Omental fat pad (tissue), 4 donors: ENCODE results near the gene ADGRD1. TPM values are rescaled to one million over a fixed set of nuclear protein-coding genes. Genes with fewer than 3 reads are reported as not detected.

Source experiments
- ATAC-seq: fragments of 150-250 bp; one replicate; pipeline ENCODE4 v1.9.1; 2016; ENCODE audit warnings: mild to moderate bottlenecking, moderate library complexity; ENCODE audit not compliant: low FRiP score
- DNase-seq: peaks from one replicate; pipeline ENCODE4 v3.0.0-alpha.2; 2019; ENCODE audit warnings: low spot score
- CTCF ChIP-seq, 3 donors: fragments of 450-650 bp; IDR thresholded peaks; one replicate each; pipeline ENCODE4 v1.5.1; 2016 to 2017; ENCODE audit warnings: antibody characterized with exemption in 3 of 3, mild to moderate bottlenecking in 3 of 3, moderate library complexity in 2 of 3
- small RNA-seq: library from RNA; depleted of rRNA; stranded (forward); fragments of <200 nt; gene quantifications from one replicate; pipeline ENCODE3, GENCODE V24; 2016
- total RNA-seq, 4 donors: library from RNA; depleted of rRNA; stranded (reverse); fragments of >200 nt; gene quantifications; one replicate each; pipeline ENCODE4 v1.1.0, GENCODE V29; 2016

The ADGRD1 gene
- total RNA-seq, 4 donors from 2014 or later, result 34.3 to 98.6 (median 52.4) TPM

- ATAC-seq (no peak), DNase-seq (no peak)
- TF ChIP-seq CTCF (IDR thresholded peaks at IDR 0.05), result no peak
Observed at GRCh38 chr12:131176926-131177325, 223.2 kb downstream of the ADGRD1 start.

GRCh38 chr12:131177599-131177998, 223.9 kb downstream of the ADGRD1 start:
- DNase-seq (no peak), ATAC-seq (no peak)
- no peak for TF ChIP-seq CTCF (IDR thresholded peaks at IDR 0.05)

GRCh38 chr12:131187602-131188001, 233.9 kb downstream of the ADGRD1 start:
- ATAC-seq (no peak), DNase-seq (no peak)
- TF ChIP-seq CTCF (IDR thresholded peaks at IDR 0.05), result no peak

GRCh38 chr12:131188131-131189050, 234.7 kb downstream of the ADGRD1 start:
- no peak for TF ChIP-seq CTCF (IDR thresholded peaks at IDR 0.05)
- ATAC-seq (peak; percentile 41), DNase-seq (no peak)

- TF ChIP-seq CTCF (IDR thresholded peaks at IDR 0.05), result no peak
- ATAC-seq (no peak), DNase-seq (no peak)
Observed at GRCh38 chr12:131189781-131190180, 236.1 kb downstream of the ADGRD1 start.

GRCh38 chr12:131190965-131191364, 237.3 kb downstream of the ADGRD1 start:
- TF ChIP-seq CTCF (IDR thresholded peaks at IDR 0.05), result no peak
- DNase-seq, result no peak
- no peak for ATAC-seq

Small RNA genes lying within 50 kb of the gene (small RNA-seq; reads per million reads assigned to genes)
- not detected for gene RF00019

Other genes starting within 250 kb of the ADGRD1 start
- gene RIMBP2, start 237.6 kb upstream of the ADGRD1 start, total RNA-seq, result 1 to 10 TPM in 2 of 4 donors, under 1 TPM in 1, not detected in 1; 0.36 to 3.2 (median 1.6) TPM
- gene STX2, start 114.7 kb upstream of the ADGRD1 start, total RNA-seq, result 10 to 100 TPM; 30.6 to 37.6 (median 33.5) TPM
- 100 to 1,000 TPM; 159 to 468 (median 228) TPM for gene RAN, start 81.8 kb upstream of the ADGRD1 start, total RNA-seq